OCI-LY1 (cell line): ENCODE data around the gene STEAP2.

Source experiments
- H2AFZ ChIP-seq: fragments of 200-600 bp; sonication (generic), shearing (Covaris generic); 2 replicates; pipeline ENCODE4 v1.6.0; 2014; ENCODE audit warnings: antibody characterized with exemption, mild to moderate bottlenecking, low read length
- H3F3A ChIP-seq: fragments of 200-600 bp; sonication (generic), shearing (Covaris generic); 2 replicates; pipeline ENCODE4 v1.6.0; 2014; ENCODE audit warnings: mild to moderate bottlenecking, antibody characterized with exemption, low read length, moderate library complexity; ENCODE audit not compliant: insufficient read depth
- H3K27ac ChIP-seq: fragments of 200-600 bp; sonication (generic); 2 replicates; pipeline ENCODE4 v1.5.1; 2014; ENCODE audit warnings: low read length, mixed run types, mild to moderate bottlenecking, low read depth; ENCODE audit not compliant: poor library complexity, severe bottlenecking
- H3K27me3 ChIP-seq: fragments of 200-600 bp; sonication (generic); 2 replicates; pipeline ENCODE4 v1.6.0; 2014; ENCODE audit warnings: antibody characterized with exemption, mild to moderate bottlenecking, low read length, moderate library complexity; ENCODE audit not compliant: insufficient read depth
- H3K36me3 ChIP-seq: fragments of 200-600 bp; sonication (generic); 2 replicates; pipeline ENCODE4 v1.6.1; 2014; ENCODE audit warnings: mild to moderate bottlenecking, antibody characterized with exemption, low read length, moderate library complexity, mixed read lengths; ENCODE audit not compliant: insufficient read depth
- H3K4me1 ChIP-seq: fragments of 200-600 bp; sonication (generic); 2 replicates; pipeline ENCODE4 v1.5.1; 2014; ENCODE audit warnings: mild to moderate bottlenecking, low read length, moderate library complexity; ENCODE audit not compliant: insufficient read depth, severe bottlenecking
- H3K4me2 ChIP-seq: fragments of 200-600 bp; sonication (generic), shearing (Covaris generic); 2 replicates; pipeline ENCODE4 v1.6.1; 2014; ENCODE audit warnings: low read length
- H3K4me3 ChIP-seq: fragments of 200-600 bp; sonication (generic); 2 replicates; pipeline ENCODE4 v1.5.1; 2014; ENCODE audit warnings: low read length, low read depth, mild to moderate bottlenecking, mixed read lengths; ENCODE audit not compliant: poor library complexity, severe bottlenecking
- H3K79me2 ChIP-seq: fragments of 200-600 bp; shearing (Covaris generic); 2 replicates; pipeline ENCODE4 v1.6.1; 2016; ENCODE audit warnings: mixed run types, low read length, mixed read lengths; ENCODE audit not compliant: insufficient read depth
- H3K9ac ChIP-seq: fragments of 200-600 bp; sonication (generic), shearing (Covaris generic); 2 replicates; pipeline ENCODE4 v1.6.1; 2014; ENCODE audit warnings: mild to moderate bottlenecking, low read length, mixed read lengths
- H3K9me2 ChIP-seq: fragments of 200-600 bp; sonication (generic), shearing (Covaris generic); 2 replicates; pipeline ENCODE4 v1.6.1; 2014; ENCODE audit warnings: low read depth, mild to moderate bottlenecking, low read length, mixed read lengths
- H3K9me3 ChIP-seq: fragments of 200-600 bp; shearing (Covaris generic); 2 replicates; pipeline ENCODE4 v1.6.1; 2014; ENCODE audit warnings: low read length, mixed read lengths
- H4K20me1 ChIP-seq: fragments of 200-600 bp; sonication (generic), shearing (Covaris generic); 2 replicates; pipeline ENCODE4 v1.6.0; 2016; ENCODE audit warnings: mild to moderate bottlenecking, low read length; ENCODE audit not compliant: insufficient read depth
- CTCF ChIP-seq: fragments of 200-600 bp; sonication (generic), shearing (Covaris generic); IDR thresholded peaks from 2 replicates; pipeline ENCODE4 v1.5.1; 2017; ENCODE audit warnings: mild to moderate bottlenecking, antibody characterized with exemption, low read length, moderate library complexity, mixed read lengths
- EZH2 ChIP-seq: fragments of 200-600 bp; sonication (generic), shearing (Covaris generic); IDR thresholded peaks from 2 replicates; pipeline ENCODE4 v1.8.0; 2017; ENCODE audit warnings: borderline replicate concordance, mixed run types, mild to moderate bottlenecking, antibody characterized with exemption, low read length, moderate library complexity, mixed read lengths

STEAP2 gene

DNA sequence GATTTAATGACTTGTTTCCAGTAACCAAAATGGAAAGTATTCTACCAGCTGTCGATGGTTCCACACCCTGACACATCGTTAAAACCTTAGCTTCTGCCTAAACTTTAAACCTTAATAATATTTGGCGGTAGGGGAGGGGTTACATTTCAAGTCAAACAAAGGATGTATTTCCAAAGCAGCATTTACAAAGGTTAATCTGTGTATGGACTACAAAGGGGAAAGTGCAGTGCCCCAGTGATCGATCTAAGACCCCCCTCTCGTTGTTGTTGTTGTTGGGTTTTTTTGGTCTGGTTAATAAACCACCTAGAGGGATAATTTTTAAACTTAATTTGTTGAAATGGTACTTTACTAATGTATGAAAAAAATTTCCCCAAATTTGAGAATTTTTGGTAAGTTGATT is 1.1 kb upstream of the STEAP2 start:
- Histone ChIP-seq H3K4me3 (no peak overlapping the region), H3K4me2 (no peak overlapping the region), H3K27me3 (no peaks in the 10 kb centered on the region), H4K20me1 (no peaks in the 10 kb centered on the region), H3F3A (no peaks in the 10 kb centered on the region), H3K79me2 (no peaks in the 10 kb centered on the region), H3K4me1 (no peaks in the 10 kb centered on the region), H3K9me3 (no peaks in the 10 kb centered on the region), H3K9me2 (no peaks in the 10 kb centered on the region; the same call in 1 of the 2 replicates), H2AFZ (no peak overlapping the region), H3K27ac (no peak overlapping the region), H3K36me3 (no peaks in the 10 kb centered on the region), H3K9ac (no peak overlapping the region)
- TF ChIP-seq CTCF (no peak), EZH2 (no peak)

- Histone ChIP-seq H3F3A (no peaks in the 10 kb centered on the region), H3K4me2 (no peak overlapping the region), H2AFZ (no peak overlapping the region), H3K4me1 (no peaks in the 10 kb centered on the region), H3K9me2 (no peaks in the 10 kb centered on the region; the same call in 1 of the 2 replicates), H3K79me2 (no peaks in the 10 kb centered on the region), H3K27ac (no peak overlapping the region), H3K36me3 (no peaks in the 10 kb centered on the region), H3K27me3 (no peaks in the 10 kb centered on the region), H3K9ac (no peak overlapping the region), H4K20me1 (no peaks in the 10 kb centered on the region), H3K4me3 (no peak overlapping the region), H3K9me3 (no peaks in the 10 kb centered on the region)
- no peak for TF ChIP-seq EZH2
- no peak for TF ChIP-seq CTCF
Observed at GRCh38 chr7:90210981-90211380, 559 bp upstream of the STEAP2 start.

GRCh38 chr7:90212149-90212495 is 582 bp downstream of the STEAP2 start:
- Histone ChIP-seq H3K27ac (no peak overlapping the region), H3K4me1 (no peaks in the 10 kb centered on the region), H3K79me2 (no peaks in the 10 kb centered on the region), H3K27me3 (no peaks in the 10 kb centered on the region), H3K9me2 (no peaks in the 10 kb centered on the region; the same call in 1 of the 2 replicates), H4K20me1 (no peaks in the 10 kb centered on the region), H3K9ac (no peak overlapping the region), H3K4me3 (no peak overlapping the region), H3K36me3 (no peaks in the 10 kb centered on the region), H2AFZ (no peak overlapping the region), H3F3A (no peaks in the 10 kb centered on the region), H3K9me3 (no peaks in the 10 kb centered on the region), H3K4me2 (no peak overlapping the region)
- TF ChIP-seq EZH2 = no peak
- no peak for TF ChIP-seq CTCF
